NCI-H446 (cell line): ENCODE results near the gene FBLN2.

Source experiments
- DNase-seq, 2 experiments: peaks; one replicate each; lab custom pipeline; 2025; lab: John Stamatoyannopoulos, UW

FBLN2 gene

GRCh38 chr3:13600950-13601691 lies 52.2 kb downstream of the FBLN2 start:
- DNase-seq: peak in 1 of 2 experiments; percentile 5

- DNase-seq: no peak
Measured at GRCh38 chr3:13601692-13602080, 52.8 kb downstream of the FBLN2 start.

- DNase-seq: no peak
Measured at GRCh38 chr3:13605555-13605954, 56.6 kb downstream of the FBLN2 start.

GRCh38 chr3:13607821-13608597 lies 59.1 kb downstream of the FBLN2 start:
- DNase-seq: no peak

GRCh38 chr3:13608969-13609725 lies 60.2 kb downstream of the FBLN2 start:
- DNase-seq: no peak

- DNase-seq: no peak
Measured at GRCh38 chr3:13610006-13610570, 61.2 kb downstream of the FBLN2 start.

- no peak for DNase-seq
Measured at GRCh38 chr3:13611221-13611620, 62.3 kb downstream of the FBLN2 start.

GRCh38 chr3:13612829-13613228 lies 63.9 kb downstream of the FBLN2 start:
- DNase-seq: no peak

GRCh38 chr3:13613343-13614190 lies 64.6 kb downstream of the FBLN2 start:
- no peak for DNase-seq

- DNase-seq: no peak
Measured at GRCh38 chr3:13614607-13615006, 65.7 kb downstream of the FBLN2 start.

- DNase-seq: no peak
Measured at GRCh38 chr3:13615019-13615528, 66.1 kb downstream of the FBLN2 start.

GRCh38 chr3:13616359-13616758 lies 67.4 kb downstream of the FBLN2 start:
- DNase-seq: no peak

GRCh38 chr3:13617097-13617738 lies 68.3 kb downstream of the FBLN2 start:
- no peak for DNase-seq

GRCh38 chr3:13617981-13618380 lies 69.1 kb downstream of the FBLN2 start:
- no peak for DNase-seq

- DNase-seq: no peak
Measured at GRCh38 chr3:13618836-13619235, 69.9 kb downstream of the FBLN2 start.

GRCh38 chr3:13619661-13620230 lies 70.8 kb downstream of the FBLN2 start:
- no peak for DNase-seq

GRCh38 chr3:13620281-13620680 lies 71.4 kb downstream of the FBLN2 start:
- no peak for DNase-seq

- DNase-seq: no peak
Measured at GRCh38 chr3:13620776-13621365, 71.9 kb downstream of the FBLN2 start.

GRCh38 chr3:13621381-13622221 lies 72.7 kb downstream of the FBLN2 start:
- DNase-seq: no peak
